NCI-H446 treated with DMSO at 0.1 percent for 48 hours (cell line): ENCODE results near the gene UBA6.

Experiments used
- DNase-seq: peaks from one replicate; lab custom pipeline; 2025; lab: John Stamatoyannopoulos, UW

The UBA6 gene

GRCh38 chr4:67576059-67576466 lies 124.9 kb downstream of the UBA6 start:
- DNase-seq = no peak

GRCh38 chr4:67575232-67576058 lies 125.5 kb downstream of the UBA6 start:
- no peak for DNase-seq

GRCh38 chr4:67573193-67573592 lies 127.8 kb downstream of the UBA6 start:
- no peak for DNase-seq

- DNase-seq = no peak
These were observed 129.0 kb downstream of the UBA6 start for GRCh38 chr4:67571975-67572374.

- no peak for DNase-seq
These were observed 130.4 kb downstream of the UBA6 start for GRCh38 chr4:67570537-67570936.

GRCh38 chr4:67568820-67569219 lies 132.1 kb downstream of the UBA6 start:
- DNase-seq = no peak

GRCh38 chr4:67566335-67566734 lies 134.6 kb downstream of the UBA6 start:
- DNase-seq = no peak

GRCh38 chr4:67565284-67565683 lies 135.7 kb downstream of the UBA6 start:
- DNase-seq = no peak
